Activated T-helper 1 cell treated with anti-CD3 and anti-CD28 coated beads, Interleukin-2, amount 50 U/mL, for 16 hours (primary cell): Measurements from ENCODE around the gene FOXB1.

Experiments used
- DNase-seq, 2 donors: peaks; one replicate each; pipeline ENCODE4 v3.0.0-alpha.2; 2020; ENCODE audit warnings: low read depth in 1 of 2, low spot score in 1 of 2

FOXB1 gene

GRCh38 chr15:60004009-60004845 is at the start of gene FOXB1:
Gene FOXB1 (plus strand): TSS chr15:60004311. CDS start chr15:60004964, 653 bp downstream.
- no peak for DNase-seq

DNA sequence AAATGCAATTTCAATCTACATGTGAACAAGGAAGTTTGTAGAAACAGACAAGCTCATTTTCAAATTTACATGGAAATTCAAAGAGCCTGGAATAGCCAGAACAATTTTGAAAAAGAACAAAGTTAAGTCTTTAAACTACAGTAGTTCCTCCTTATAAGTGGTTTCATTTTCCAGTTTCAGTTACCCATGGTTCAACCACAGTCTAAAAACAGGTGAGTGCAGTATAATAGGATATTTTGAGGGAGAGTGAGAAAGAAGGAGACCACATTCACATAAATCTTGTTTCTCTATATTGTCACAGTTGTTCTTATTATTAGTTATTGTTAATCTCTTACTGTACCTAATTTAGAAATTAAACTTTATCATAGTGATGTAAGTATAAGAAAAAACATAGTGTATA is 45.8 kb upstream of the FOXB1 start:
- DNase-seq: no peak

- DNase-seq: no peak
These were observed 43.8 kb upstream of the FOXB1 start for GRCh38 chr15:59960318-59960717.

DNA sequence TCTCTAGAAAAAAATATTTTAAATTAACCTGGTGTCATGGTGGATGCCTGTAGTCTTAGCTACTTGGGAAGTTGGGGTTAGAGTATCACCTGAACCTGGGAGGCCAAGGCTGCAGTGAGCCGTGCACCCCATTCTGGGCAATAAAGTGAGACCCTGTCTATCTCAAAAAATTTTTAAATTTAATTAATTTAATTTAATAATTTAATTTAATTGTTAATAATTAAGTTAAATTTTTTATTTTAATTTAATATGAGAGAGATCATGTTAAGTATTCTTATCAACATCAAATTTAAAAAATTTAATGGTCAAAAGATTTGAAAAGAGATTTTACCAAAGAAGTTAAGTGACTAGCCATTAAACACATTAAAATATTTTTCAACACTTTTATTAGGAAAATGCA is 40.8 kb upstream of the FOXB1 start:
- no peak for DNase-seq

DNA sequence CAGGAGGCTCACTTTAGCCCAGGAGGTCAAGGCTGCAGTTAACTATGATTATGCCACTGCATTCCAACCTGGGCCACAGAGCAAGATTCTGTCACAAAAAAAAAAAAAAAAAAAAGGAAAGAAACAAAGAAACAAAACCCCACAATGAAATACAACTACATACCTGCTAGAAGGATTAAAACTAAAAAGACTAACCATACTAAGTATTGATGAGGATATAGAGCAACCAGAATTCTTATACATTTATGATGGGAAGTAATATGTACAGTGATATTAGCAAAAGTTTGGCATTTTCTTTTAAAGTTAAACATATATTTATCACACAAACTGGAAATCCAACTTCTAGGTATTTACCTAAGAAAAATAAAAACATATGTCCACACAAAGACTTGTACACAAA is 40.2 kb upstream of the FOXB1 start:
- no peak for DNase-seq

DNA sequence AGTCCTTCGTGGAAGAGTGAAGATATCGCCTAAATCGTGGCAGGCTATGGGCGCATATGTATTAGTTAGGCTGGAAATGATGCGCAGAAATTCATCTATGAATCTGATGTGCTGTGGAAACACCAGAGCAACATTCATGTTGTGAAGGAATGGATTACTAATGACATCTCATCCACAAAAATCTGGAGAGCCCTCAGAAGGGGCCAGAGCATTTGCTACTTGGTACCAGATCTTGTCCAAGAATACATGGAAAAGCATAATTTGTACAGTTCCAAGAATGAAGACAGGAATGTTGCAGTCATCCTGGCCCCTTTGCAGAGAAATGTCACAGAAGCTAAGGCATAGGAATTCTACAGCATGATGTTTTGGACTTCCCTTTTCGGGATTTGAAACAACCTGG is 38.4 kb upstream of the FOXB1 start:
- no peak for DNase-seq

- DNase-seq: no peak
These were observed 37.8 kb upstream of the FOXB1 start for GRCh38 chr15:59966262-59966661.

DNA sequence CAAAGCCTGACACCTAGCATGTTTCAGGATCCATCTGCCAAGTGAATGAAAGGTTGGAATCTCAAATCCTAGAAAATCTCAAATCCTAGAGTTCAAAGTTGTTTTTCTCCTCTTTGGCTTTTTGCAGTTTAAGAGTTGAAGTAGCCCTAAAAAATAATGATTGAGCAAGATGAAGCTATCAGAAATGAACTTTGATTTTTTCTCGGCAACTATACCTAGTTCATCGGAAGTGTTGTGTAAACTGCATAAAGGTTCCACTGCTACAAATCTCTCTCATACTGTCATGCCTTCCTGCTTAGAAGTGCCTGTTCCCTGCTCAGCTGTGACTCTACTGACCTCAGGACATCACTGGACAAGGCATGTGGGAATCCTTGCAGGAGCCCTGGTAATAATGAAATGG is 35.8 kb upstream of the FOXB1 start:
- no peak for DNase-seq

GRCh38 chr15:59972241-59972640 is 31.9 kb upstream of the FOXB1 start:
- no peak for DNase-seq

GRCh38 chr15:59976480-59977271 is 27.4 kb upstream of the FOXB1 start:
- peak in 1 of 2 donors; percentile 16 for DNase-seq

DNA sequence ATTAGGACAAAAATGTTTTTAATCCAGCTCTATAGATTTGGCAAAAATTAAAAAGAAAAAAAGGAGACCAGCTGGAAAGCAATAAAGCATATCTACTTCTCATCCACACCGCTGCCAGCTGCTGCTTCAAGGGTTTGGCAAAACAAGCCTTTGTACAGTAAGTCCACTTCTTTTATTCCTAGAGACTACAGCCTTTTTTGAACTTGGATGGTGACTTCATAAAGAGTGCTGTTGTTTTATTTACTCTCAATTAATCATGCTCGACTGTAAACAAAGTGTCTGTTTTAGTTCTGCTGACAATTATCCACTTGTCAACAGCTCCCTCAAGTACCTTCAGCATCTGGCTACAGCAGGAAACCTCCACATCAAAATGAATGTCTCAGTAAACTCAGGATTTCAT is 12.3 kb upstream of the FOXB1 start:
- no peak for DNase-seq

GRCh38 chr15:59993041-59993750 is 10.9 kb upstream of the FOXB1 start:
- no peak for DNase-seq

GRCh38 chr15:59993950-59994401 is 10.1 kb upstream of the FOXB1 start:
- DNase-seq: no peak

GRCh38 chr15:59994526-59994887 is 9.6 kb upstream of the FOXB1 start:
- no peak for DNase-seq

DNA sequence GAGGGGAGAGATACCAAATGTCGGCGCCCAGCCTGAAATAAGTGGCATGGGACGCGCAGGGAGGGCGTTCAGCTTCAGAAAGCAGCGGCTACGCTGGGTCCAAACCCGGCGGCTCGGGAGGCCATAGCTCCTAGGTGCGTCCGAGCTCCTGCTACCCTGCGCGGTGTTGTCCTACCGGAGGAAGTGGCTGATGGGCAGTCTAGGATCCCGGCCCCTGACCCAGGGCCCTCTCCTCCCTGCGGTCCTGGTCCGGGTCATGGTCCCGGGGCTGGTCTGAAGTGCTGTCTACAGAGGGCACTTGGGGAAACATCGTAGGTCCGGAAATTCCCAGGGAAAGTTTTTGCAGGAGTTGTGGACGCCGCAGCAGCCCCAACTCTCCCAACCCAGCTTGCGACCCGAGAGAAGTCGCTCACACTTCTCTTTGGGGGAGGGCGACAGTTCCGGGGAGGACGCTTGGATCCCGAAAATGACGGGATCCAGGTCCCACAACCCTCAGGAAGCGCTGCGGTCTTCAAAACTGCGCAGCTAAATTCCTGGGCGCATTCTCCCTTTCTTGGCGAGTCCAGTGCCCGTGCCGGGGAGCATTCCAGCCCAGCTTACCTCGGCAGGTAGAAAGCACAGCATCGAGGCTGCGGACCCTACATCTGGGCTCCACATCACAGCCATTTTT is 9.1 kb upstream of the FOXB1 start:
- no peak for DNase-seq

DNA sequence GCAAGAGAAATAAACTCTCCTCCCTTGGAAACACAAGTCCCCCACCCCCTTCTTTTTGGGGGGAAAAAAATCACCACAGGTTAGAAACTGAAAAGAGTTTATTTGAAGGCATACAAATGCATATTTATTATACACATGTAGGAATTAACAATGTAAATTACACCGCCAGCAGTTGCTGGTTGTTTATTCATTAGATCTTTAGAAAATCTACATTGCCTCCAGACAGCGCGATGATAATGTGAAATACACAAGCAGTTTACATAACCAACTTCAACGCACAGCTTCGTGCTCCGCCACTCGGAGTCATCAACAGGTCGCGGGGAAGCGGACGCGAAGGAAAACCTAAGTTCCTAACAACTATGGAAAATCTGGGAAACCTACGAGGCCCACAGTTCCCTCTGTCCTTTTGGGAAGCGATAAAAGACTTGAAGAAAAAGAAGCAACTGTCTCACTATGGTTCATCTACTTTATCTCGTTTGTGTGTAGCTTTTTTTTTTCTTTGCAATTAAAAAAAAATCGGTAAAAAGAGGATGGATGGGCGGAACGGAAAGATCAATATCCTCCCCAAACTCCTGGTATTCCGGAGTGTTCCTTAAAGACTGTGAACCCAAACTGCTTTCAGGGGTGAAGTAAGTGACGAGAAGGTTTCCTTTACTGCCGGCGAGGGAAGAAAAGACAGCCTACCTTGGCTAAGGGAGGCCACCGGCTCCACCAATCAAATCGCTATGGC is 8.4 kb upstream of the FOXB1 start:
- no peak for DNase-seq

DNA sequence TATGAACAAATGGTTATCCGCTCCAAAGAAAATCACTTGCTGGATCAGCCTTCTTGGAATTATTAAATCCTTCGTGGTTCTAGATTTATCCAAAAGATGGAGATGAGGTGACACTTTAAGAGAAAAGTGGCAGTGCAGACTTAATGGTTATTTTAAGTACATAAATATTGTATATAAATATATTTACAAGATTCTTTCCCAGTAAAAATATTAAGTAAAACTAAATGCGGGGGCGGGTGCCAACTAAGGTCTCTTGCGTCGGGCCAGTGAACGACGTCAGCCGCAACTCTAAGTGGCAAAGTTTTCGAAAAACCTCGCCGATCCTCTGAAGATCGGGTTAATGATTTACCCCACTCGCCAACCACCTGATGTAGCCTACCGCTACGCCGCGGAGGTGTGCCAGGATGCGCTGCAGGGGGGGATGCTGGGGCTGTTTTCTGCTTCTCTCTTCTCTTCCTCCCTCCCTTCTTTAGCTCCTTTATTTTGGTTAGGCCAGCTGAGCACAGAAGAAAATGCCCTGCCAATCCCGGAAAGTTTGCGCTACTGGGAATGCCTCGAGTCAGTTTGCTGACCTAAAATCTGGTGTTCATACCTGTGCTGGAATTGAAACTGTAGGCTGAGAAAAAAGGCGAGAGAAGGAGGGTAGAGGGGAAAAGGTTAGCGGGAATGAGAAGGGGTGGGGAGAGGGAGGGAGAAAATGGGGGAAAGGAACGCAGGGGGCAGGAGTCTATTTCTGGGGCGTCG is 7.6 kb upstream of the FOXB1 start:
- no peak for DNase-seq

DNA sequence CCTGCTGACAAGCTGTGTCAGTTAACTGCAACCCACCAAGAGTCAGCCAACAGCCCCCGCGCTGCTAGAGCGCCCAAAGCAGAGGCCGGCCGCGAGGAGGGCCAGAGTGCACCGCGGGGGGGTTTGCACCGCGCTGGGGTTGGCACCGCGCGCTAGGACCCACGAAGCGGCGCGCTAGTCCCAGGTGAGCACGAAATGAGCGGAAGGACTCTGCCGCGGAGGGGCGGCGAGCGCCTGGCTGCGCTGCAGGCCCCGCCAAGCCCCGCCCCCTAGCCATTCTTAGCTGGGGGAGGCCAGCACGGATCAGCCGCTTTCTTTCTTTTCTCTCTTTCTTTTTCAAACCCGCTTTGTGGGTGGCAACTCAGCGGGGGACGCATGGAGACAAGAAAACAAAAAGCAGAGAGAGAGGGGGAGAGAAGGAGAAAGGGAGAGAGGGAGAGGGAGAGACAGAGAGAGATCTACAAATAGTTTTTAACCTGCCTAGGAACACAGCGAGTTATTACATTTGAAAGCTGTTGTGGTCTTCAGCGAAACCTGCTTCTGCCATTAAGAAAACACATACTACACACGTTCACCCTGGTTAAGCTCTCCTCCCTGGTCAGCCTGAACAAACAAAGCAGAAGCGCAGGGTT is 6.9 kb upstream of the FOXB1 start:
- peak in 1 of 2 donors; percentile 23 for DNase-seq

- no peak for DNase-seq
These were observed 5.7 kb upstream of the FOXB1 start for GRCh38 chr15:59998305-59998949.
